ENCODE results near the gene AUH.
A peak's percentile ranks its signal among the peaks of the same experiment; 100 is the strongest.

Gene AUH

GRCh38 chr9:91362051-91362611, 413 bp upstream of the AUH start:
- H3K4me3 ChIP-seq (ENCODE audit: low read length) = peak overlapping the region; percentile 36
- no peak for TF ChIP-seq CTCF (conservative IDR thresholded peaks at IDR 0.05; ENCODE audit: low read depth, low read length)
- no peak for DNase-seq (ENCODE audit: low read depth)

GRCh38 chr9:91360551-91361290, 997 bp downstream of the AUH start:
- no peak for DNase-seq (ENCODE audit: low read depth)
- H3K4me3 ChIP-seq (ENCODE audit: low read length) = peak overlapping the region; percentile 84
- no peak for TF ChIP-seq CTCF (conservative IDR thresholded peaks at IDR 0.05; ENCODE audit: low read depth, low read length)

GRCh38 chr9:91359734-91360470, 1.8 kb downstream of the AUH start:
- peak overlapping the region; percentile 84 for H3K4me3 ChIP-seq (ENCODE audit: low read length)
- DNase-seq (ENCODE audit: low read depth) = no peak
- no peak for TF ChIP-seq CTCF (conservative IDR thresholded peaks at IDR 0.05; ENCODE audit: low read depth, low read length)

GRCh38 chr9:91359083-91359482, 2.6 kb downstream of the AUH start:
- TF ChIP-seq CTCF (conservative IDR thresholded peaks at IDR 0.05; ENCODE audit: low read depth, low read length) = no peak
- DNase-seq (ENCODE audit: low read depth) = no peak
- no peak overlapping the region for H3K4me3 ChIP-seq (ENCODE audit: low read length)

- DNase-seq (ENCODE audit: low read depth) = no peak
- TF ChIP-seq CTCF (conservative IDR thresholded peaks at IDR 0.05; ENCODE audit: low read depth, low read length) = no peak
- no peak overlapping the region for H3K4me3 ChIP-seq (ENCODE audit: low read length)
These were observed 6.8 kb downstream of the AUH start for GRCh38 chr9:91354881-91355280.

GRCh38 chr9:91349115-91349555, 12.6 kb downstream of the AUH start:
- DNase-seq (ENCODE audit: low read depth) = no peak
- TF ChIP-seq CTCF (conservative IDR thresholded peaks at IDR 0.05; ENCODE audit: low read depth, low read length) = no peak
- no peak overlapping the region for H3K4me3 ChIP-seq (ENCODE audit: low read length)

Measured in retinal pigment epithelial cell (primary cell).